NCI-H1092 (cell line): ENCODE measurements around the gene SMOC2.

Experiments
- DNase-seq: peaks from one replicate; lab custom pipeline; 2025; lab: John Stamatoyannopoulos, UW

Gene SMOC2

DNA sequence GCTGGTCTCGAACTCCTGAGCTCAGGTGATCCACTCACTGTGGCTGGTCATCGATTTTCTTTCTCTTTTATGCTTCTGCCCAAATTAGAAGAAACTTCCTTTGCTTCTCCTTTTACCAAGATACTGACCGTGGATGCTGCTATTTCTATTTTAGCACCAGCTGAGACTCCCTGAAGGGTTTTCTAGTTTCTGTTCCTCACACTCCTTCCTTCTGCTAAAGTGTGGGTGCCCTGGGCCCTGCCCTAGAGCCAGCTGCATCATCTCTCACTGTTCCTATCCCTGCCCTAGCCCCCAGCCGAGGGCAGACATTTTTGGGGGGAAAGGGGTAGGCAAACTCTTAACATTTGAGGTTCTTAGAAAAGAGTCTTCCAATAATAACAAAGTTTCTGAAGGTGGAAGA, 6.3 kb downstream of the SMOC2 start:
- DNase-seq: no peak

DNA sequence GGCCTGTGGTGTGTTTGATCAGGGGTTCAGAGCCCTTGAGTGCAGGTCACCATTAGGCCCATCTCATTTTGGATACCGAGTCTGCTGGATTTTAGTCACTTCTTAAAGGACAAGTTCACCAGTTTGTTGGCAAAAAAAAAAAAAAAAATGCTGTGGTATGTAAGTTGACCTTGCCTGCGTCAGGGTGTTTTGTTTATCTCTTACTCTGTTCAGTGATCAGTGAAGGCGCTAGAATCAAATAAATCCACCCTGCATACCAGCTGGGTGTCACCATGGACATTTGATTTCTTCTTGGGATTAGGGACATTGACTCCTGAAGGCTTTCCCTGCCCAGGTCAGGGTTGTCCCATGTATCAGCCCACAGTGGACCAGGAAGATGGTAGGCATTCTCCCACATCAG, 6.7 kb downstream of the SMOC2 start:
- DNase-seq: no peak

DNA sequence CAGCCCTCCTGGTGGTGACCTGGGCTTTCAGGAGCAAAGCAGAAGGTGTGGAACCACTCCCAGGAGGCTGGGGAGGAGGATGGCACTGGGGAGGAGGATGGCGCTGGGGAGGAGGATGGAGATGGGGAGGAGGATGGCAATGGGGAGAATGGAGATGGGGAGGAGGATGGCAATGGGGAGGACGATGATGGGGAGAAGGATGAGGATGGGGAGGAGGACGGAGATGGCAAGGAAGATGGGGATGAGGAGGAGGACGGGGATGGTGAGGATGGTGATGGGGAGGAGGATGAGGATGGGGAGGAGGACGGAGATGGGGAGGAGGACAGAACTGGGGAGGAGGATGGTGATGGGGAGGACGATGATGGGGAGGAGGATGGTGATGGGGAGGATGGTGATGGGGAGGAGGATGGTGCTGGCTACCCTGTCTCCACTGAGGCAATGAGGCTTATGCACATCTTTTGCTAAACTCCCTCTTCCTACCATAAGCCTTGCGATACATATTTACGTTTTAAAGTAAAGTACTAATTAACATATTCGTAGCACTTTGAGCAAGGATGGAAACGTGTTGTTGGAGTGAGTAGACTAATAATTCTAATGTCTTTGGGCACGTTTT, 7.4 kb downstream of the SMOC2 start:
- no peak for DNase-seq

DNA sequence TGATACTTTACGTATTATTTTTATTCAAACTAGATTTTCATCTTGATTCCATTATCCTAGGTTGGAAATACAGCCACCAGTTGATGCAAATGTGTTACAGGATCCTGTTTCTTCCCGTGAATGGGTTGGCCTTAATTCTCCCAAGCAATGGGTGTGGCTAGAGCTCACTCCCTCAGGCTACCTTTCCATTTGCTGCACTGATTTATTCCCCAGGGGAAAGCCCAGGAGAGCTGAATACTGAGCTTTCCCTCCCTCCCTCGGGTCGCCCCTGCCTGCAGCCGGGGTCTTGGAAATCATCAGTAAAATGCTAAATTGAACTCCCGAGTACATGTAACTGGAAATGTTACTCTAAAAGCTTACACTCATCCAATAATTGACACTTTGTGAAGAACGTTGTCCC, 9.9 kb downstream of the SMOC2 start:
- DNase-seq: peak; percentile 58

DNA sequence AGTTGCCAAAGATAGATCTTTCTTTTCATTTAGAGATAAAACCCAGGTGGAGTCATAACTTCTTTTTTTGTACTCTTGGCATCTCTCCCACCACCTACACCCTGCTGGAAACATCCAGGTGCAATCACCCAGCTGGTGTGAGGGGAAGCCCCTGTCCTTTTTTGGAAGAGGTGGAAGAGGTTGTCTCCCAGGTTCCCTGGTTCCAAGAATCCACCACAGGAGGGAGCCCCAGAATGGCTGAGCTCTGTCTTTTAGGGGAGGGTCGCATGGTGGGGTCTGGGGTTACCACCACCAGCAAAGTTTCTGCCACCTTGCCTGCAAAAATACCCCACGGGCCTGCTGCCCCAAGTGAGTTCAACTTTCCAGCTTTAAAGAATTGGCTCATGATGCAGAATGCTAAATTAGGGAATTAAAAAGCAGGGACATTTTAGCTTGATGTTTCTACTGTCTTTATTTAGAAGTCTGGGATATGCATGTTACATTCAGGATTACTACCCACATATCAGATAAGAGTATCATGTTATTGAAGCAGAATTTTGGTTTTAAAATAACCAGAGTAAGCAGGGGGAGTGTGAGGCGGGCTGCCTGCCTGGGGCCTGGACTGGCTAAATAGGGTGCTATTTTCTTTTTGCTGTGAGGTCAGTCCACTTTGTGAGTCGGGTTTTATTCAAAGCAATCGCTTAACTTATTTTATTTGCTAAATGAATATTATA, 11.0 kb downstream of the SMOC2 start:
- DNase-seq: peak; percentile 39

DNA sequence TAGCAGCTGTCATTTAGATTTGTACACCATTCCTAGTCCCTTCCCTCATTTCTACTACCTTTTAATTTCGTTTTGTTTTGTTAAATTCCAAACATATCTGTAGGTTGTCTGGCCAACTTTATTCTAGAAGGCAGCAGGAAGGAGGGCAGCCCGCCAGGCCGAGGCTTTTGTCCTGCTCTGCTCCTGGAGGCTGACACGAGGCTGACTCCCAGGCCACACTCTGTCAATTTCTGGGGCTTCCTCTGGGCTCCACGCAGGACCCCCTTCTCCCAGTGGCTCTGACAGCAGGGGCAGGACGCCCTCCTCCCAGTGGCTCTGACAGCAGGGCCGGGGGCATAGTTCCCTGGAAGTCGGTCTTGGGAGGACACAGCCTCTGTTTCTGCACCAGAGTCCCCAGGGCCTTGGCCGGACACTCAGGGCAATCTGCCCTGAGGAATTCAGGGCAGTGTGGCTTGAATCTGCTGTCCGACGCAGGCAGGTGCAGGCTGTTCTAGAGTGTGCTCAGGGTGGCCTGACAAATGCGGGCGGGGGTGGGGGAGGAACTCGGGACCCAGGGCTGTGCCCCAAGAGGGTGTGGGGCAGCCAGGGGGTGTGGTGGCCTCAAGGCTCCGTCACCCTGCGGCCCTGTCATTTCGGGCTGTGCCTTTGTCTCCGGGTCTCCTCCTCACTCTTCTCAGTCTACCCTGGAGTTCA, 11.8 kb downstream of the SMOC2 start:
- DNase-seq: no peak

DNA sequence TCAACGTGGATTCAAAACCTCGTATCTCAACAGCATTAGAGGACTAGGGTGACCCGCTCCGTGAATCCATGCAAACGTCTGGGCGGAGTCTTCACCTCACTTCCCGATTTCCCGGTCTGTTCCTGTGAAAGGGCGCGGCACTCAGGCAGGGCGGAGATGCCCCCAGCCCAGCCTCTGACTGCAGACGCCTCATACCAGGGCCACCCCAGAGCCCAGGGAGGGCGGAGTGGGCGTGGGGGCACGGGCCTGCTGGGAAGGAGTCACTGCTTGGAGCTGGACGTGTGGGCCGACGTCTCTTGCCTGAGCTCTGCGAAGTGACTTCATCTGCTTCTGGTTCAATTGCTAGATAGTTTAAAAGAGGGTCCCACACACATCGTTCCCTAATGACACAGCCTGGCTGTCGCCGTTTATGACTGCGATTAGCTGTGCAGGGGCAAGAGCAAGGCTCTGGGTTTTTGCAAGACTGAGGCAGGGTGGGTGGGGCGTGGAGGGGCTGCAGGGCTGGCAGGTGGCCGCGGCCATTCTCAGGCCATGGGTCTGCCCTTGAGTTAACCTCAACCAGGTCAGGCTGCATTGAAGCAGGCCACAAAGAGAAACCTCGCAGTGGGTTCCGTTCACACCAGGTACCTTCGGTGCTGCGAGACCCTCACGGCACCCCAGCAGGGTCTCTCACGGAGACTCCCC, 15.0 kb downstream of the SMOC2 start:
- no peak for DNase-seq

DNA sequence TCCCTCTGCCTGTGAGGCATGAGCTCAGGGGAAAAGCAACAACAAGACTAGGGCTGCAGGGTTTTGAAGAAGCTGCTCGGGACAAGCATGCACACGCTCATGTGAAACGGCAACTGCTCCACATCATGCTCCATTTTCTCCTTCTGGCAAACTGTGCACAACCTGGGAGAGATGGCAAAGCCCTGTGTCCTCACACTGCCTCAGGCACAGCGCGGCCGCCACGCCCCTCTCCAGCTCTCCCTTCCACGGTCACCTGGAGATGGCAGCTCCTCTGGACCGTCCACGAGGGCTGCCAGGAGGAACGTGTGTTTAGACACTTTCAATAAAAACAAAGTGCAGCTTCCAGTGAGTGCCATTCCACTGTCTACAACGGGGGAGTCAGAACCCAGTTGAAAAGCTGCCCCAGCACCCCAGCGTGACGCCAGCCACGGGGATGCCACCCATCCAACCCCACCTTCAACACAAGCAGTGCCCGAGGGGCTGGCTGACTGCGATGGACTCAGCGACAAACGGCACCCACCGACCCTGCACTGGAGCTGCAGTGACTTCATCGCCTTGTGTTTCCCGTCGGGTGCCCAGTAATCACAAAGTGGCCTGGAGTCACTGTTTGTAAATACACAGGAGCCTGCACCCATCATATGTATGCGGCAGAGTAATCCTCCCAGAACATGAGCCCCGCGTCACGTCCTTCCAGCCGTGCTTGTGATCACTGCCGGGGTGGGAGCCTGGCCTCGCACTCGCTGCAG, 16.1 kb downstream of the SMOC2 start:
- DNase-seq: no peak

DNA sequence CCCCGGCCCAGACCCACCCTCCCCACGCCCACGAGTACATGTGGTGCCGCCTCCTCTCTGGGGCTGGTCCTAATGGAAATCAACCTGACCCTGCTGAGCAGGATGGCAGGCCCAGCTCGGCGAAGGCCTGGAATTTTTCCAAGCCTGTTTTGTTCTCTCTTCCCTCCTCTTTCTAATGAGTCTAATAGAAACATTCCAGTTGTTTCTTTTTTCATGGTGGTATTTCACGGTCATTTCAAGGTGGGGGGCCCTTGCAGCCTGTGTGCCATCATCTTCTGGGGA, 16.6 kb downstream of the SMOC2 start:
- DNase-seq: no peak

DNA sequence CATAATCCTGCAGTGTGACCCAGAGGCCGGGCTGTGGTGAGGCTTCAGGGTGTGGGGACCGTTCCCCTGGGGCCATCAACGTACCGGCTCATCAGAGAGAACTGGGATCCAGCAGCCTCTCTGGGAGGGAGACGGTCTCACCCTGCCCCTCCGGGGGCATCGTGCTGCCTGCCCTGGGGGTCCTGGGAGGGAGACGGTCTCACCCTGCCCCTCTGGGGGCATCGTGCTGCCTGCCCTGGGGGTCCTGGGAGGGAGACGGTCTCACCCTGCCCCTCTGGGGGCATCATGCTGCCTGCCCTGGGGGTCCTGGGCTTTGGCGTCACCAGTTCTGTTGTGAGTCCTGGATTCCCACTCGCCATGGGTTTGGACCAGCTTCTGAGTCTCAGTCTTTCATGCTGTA, 17.1 kb downstream of the SMOC2 start:
- DNase-seq: no peak

DNA sequence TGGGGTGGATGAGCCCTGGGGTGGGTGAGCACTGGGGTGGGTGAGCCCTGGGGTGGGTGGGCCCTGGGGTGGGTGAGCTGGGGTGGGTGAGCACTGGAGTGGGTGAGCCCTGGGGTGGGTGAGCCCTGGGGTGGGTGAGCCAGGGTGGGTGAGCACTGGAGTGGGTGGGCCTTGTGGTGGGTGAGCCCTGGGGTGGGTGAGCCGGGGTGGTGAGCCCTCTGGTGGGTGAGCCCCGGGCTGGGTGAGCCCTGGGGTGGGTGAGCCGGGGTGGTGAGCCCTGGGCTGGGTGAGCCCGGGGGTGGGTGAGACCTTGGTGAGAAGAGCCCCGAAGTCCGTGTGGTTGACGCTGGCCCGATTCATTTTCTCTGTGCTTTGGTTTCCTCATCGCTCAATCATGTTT, 18.6 kb downstream of the SMOC2 start:
- DNase-seq: no peak

DNA sequence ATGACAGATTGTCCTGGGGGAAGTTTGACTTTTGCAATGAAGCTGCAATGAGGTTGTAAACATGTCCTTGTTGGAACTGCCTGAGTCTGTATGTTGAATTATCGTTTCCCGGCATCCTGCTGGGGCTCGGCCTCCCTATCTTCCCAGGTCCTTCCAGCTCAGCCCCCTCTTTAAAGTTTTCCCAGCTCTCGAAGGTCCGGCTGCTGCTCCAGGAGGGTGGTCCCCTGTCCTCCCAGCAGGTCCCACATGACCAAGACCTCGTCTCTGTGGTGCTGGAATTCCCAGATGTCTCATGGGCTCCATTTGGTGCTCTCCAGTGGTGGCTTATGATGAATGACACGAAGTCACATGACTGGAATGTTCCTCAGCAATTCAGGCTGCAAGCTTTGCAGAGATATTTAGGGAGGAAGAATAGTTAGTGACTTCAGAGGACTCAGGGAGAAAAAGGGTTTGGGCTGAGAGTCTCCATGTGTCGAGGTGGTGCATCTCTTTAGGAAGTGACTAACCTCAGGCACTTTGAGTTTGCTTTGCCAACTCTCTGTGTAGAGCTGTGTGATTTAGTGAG, 21.4 kb downstream of the SMOC2 start:
- no peak for DNase-seq

DNA sequence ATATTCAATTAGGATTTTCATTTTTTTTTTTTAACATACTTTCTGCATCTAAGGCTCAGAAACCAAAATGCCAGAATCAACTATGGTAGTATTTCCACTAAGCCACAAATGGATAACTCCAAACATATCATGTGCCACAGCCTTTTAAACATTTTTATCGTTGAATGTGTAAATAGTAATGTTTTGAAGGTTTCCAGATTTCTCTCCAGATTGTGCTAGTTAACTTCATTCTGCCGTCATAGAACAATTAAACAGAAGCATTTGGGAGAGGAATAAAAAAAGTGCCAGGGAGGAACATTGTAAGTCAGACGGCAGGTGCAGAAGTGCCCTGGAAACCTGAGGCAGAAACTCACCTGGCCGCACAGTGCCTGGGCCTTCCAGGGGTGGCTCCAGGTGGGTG, 23.6 kb downstream of the SMOC2 start:
- DNase-seq: no peak

DNA sequence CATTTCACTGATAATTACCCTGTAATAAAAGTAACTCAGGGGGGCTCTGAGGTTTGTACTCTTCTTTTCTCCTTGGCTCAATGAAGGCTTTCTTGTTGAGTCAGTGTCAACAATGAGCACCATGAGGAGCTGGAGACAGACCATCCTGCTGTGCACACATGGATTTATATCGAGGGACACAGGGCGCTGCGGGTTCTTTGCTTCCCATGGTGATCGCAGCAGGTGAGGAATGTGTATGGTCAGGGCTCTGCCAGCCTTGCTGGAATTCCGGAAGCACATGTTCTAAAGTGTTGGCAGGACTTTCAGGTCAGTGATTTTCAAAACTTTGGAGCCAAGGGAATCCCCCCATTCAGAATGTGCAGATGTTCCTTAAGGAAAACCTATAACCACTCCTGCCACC, 27.1 kb downstream of the SMOC2 start:
- DNase-seq: no peak

DNA sequence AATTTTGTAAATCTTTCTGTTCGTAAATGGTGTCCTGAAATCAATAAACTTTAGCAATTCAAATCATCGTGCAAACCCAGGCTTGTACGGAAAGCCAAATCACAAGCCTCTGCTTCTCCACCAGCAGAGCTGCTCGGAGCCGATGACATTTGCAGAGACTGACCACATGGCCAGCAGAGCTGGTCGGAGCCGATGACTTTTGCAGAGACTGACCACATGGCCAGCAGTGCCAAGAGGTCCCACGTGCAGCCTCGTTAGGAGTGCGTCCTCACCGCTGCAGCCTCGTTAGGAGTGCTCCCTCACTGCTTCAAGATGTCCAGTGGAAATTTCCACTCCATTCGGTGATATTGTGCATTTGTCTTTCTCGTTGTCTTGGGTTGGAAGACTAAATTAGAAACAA, 28.5 kb downstream of the SMOC2 start:
- no peak for DNase-seq

DNA sequence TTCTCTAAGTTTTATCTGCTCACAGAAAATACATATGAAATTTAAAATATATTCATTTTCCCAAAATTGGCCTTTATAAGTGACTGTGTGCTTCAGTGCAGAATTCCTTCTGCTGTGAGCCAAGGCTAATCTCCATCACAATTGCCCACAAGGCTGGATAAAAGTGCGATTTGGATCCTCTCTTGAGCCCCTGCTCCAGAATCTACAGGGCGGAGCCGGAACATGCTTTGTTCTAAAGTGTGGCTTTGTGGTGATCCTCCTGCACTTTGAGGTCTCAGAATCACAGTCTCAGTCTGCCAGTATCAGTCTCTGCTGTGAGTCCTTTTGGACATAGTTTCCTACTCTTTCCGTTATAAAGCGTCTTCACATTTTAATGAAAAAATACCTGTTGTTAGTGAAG, 28.9 kb downstream of the SMOC2 start:
- DNase-seq: no peak

DNA sequence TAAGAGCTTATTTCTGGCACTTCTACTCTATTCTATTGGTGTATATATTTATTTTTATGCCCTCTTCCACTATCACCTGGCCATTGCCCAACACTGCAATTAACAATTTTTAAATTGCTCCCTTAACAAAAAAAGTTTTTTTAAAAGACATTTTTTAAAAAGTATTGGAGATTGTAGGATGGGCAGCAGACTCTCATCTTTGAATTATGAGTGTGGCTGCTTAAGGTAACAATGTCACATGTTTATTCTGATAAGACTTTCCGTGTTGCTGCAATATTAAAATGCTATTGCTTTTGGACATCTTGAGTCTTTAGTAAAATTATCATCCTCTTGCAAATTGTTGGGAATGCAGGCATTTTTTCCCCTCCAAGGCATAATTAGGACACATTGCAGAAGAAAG, 31.4 kb downstream of the SMOC2 start:
- DNase-seq: no peak

DNA sequence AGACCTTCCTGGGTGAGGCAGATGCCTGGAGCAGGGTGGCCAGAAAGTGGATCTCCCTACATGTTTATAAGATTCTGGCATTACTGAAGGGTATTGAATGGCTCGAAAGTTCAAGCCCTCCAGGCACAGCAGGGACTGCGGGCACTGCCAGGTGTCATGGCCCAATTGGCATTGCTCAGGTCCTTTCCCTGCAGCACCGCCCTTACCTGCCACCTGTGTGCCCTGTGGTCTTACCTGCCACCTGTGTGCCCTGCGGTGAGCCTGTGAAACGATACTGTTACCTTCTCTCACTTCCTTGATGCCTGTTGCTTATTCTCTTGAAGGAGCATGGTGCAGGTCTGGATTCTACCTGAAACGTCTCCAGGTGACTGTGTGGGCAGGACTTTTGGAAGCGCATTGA, 32.2 kb downstream of the SMOC2 start:
- DNase-seq: no peak

DNA sequence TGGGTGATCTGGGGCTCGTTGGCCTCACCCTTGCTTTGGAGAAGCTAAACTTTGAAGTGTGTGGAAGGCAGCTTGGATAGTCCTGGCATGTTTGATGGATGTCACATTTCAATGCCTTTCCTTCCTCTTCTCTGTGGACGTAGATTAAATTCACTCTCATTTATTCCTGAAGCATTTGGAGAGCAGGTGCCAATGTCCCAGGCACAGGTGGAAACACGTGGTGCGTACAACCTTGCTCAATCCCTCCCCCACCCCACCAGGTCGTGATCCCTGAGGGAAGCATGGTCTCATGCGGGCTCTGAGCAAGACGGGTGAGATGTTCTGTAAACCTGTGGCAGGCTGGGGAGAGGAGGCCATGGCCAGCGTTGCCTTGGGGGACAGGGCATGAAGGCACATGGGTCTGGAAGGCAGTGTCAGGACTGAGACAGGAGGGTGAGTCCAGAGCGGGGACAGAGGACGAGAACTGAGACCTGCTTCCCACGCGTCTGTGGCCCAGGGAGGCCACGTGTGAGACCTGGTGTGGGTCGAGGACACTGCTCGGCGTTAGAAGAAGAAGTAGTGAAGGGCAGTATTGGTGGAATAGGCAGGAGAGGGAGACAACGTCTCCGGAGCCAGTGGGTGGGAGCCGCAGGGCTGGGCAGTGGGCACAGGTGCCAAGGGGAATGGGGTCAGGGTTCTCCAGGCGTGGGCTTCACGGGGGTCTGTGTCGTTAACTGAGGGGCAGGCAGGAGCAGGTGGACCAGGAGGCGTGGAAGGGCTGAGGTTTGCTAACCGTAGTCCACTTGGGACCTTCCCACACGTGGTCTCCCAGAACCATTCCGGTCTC, 34.4 kb downstream of the SMOC2 start:
- no peak for DNase-seq

DNA sequence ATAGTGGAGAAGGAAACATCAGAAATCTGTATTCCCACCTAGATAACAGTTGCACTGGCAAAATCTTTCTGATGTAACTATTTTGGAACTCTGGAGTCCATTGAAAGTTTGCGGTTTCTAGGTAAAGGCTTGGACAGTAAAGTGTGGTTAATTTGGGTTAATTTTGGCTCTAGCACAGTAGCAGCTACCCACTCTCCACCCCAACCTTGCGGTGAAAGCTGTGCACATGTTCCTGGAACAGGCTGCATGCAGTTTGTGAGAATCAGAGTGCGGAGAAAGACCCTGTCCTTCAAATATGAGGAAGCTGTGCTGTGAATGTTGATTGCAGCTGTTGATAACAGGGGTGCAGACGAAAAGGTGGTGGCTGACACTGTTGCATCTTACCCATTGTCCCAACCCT, 38.4 kb downstream of the SMOC2 start:
- no peak for DNase-seq

DNA sequence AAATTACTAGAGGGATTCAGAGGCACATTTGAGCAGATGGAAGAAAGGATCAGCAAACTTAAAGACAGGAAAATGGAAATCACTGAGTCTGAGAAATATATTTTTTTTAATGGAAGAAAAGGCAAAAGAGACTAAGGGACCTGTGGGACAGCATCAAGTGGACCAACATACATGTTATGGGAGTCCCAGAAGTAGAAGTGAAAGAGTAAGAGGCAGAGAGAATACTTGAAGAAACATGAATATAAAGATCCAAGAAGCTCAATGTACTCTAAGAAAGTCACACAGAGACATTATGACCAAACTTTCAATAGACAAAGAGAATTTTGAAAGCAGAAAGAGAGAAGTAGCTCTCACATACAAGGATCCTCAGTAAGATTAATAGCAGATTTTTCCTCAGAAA, 39.5 kb downstream of the SMOC2 start:
- no peak for DNase-seq
